Fibroblast of the conjunctiva (primary cell): ENCODE measurements around the gene ARL11.
A peak's percentile ranks its signal among the peaks of the same experiment; 100 is the strongest.
"Not testable (repeated sequence)": the region's sequence is repeated elsewhere in the genome, so short reads cannot be mapped to it uniquely, and the experiment has no call there.

Source experiments
- DNase-seq: peaks from one replicate; pipeline ENCODE4 v3.0.0-alpha.2; 2010; ENCODE audit warnings: low read depth

The ARL11 gene

GRCh38 chr13:49627831-49628652 lies at the start of gene ARL11:
ARL11 (plus strand) TSS chr13:49628507; CDS start chr13:49630448, 1,941 bp downstream.
- no peak for DNase-seq

- DNase-seq = no peak
Observed at GRCh38 chr13:49579501-49579900, 48.8 kb upstream of the ARL11 start.

- DNase-seq = no peak
Observed at GRCh38 chr13:49580980-49581680, 47.2 kb upstream of the ARL11 start.

GRCh38 chr13:49584771-49585182 lies 43.5 kb upstream of the ARL11 start:
- DNase-seq = no peak

- peak; percentile 6 for DNase-seq
Observed at GRCh38 chr13:49585220-49586157, 42.8 kb upstream of the ARL11 start, which contains the start of gene RCBTB1. RCBTB1 (minus strand) TSS chr13:49585558; CDS start chr13:49567279, 18,279 bp downstream.

GRCh38 chr13:49586717-49587116 lies 41.6 kb upstream of the ARL11 start:
- DNase-seq = no peak

- no peak for DNase-seq
Observed at GRCh38 chr13:49587311-49587847, 40.9 kb upstream of the ARL11 start.

- DNase-seq = not testable (repeated sequence)
Observed at GRCh38 chr13:49590714-49591113, 37.6 kb upstream of the ARL11 start.

GRCh38 chr13:49593876-49594275 lies 34.4 kb upstream of the ARL11 start:
- not testable (repeated sequence) for DNase-seq

GRCh38 chr13:49594576-49594975 lies 33.7 kb upstream of the ARL11 start:
- DNase-seq = no peak

- DNase-seq = no peak
Observed at GRCh38 chr13:49596221-49596620, 32.1 kb upstream of the ARL11 start.

- DNase-seq = no peak
Observed at GRCh38 chr13:49597043-49597641, 31.2 kb upstream of the ARL11 start.

GRCh38 chr13:49602005-49602404 lies 26.3 kb upstream of the ARL11 start:
- DNase-seq = no peak

GRCh38 chr13:49602615-49603014 lies 25.7 kb upstream of the ARL11 start:
- not testable (repeated sequence) for DNase-seq

GRCh38 chr13:49604570-49604969 lies 23.7 kb upstream of the ARL11 start:
- DNase-seq = no peak

GRCh38 chr13:49606747-49607648 lies 21.3 kb upstream of the ARL11 start:
- peak; percentile 88 for DNase-seq

GRCh38 chr13:49607761-49608160 lies 20.5 kb upstream of the ARL11 start:
- DNase-seq = no peak

GRCh38 chr13:49608651-49609331 lies 19.5 kb upstream of the ARL11 start:
- DNase-seq = no peak

GRCh38 chr13:49610176-49610575 lies 18.1 kb upstream of the ARL11 start:
- no peak for DNase-seq

GRCh38 chr13:49612042-49612441 lies 16.3 kb upstream of the ARL11 start:
- DNase-seq = not testable (repeated sequence)
